Measurements from ENCODE around the gene CLCN2.

CLCN2 gene

DNA sequence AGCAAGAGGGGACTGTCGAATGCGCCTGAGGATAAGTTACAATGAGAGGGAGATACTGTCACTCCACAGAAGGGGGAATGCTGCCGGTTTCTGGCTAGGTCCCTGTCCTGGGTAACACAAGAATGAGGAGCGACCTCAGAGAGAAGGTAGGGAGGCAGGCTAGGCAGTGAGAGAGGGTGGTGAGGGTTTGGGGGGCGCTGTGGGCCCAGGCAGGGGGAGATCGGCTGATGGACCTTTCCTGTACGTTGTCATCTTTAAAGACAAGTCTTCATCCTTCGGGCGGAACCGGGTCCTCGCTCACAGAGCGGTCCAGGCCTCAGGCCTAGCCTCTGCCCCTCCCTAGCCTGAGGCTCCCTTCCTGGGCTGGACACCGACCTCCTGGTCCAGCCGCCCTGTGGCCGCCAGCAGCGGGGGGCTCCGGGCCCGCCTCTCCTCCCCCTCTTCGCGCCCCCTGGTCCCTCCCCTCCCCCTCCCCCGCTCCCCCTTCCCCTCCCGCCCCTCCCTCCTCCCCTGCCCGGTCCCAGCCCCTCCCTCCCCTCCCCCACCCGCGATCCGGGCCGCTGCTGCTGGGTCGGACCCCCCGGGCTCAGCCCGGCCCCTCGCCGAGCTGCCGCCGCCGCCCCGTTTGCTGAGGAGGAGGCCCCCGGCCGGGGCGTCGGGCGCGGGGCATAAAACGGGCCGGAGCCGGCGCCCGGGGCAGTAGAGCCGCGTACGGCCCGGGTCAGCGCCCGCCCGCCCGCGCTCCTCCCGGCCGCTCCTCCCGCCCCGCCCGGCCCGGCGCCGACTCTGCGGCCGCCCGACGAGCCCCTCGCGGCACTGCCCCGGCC, 18.2 kb upstream of the CLCN2 start, which contains the start of gene CHRD:
CHRD (plus strand) TSS at position 697 of the 827 bp plus-strand sequence. CDS start 265 bp downstream, outside the sequence.
- H3K4me3 ChIP-seq (ENCODE audit: low read depth, low read length) = peak within 1 kb of the TSS; percentile 42
- ChIA-PET CTCF (interaction anchor here (1.2 to 3.1 kb wide), 4 partner anchors 8 to 165 kb away, joined by 3 to 25 read pairs (median 8); no protein-coding TSS in a partner anchor), POLR2A (no interaction called here)
- DNase-seq (ENCODE audit: low read depth, low spot score) = no peak
- TF ChIP-seq, protein P1, sequence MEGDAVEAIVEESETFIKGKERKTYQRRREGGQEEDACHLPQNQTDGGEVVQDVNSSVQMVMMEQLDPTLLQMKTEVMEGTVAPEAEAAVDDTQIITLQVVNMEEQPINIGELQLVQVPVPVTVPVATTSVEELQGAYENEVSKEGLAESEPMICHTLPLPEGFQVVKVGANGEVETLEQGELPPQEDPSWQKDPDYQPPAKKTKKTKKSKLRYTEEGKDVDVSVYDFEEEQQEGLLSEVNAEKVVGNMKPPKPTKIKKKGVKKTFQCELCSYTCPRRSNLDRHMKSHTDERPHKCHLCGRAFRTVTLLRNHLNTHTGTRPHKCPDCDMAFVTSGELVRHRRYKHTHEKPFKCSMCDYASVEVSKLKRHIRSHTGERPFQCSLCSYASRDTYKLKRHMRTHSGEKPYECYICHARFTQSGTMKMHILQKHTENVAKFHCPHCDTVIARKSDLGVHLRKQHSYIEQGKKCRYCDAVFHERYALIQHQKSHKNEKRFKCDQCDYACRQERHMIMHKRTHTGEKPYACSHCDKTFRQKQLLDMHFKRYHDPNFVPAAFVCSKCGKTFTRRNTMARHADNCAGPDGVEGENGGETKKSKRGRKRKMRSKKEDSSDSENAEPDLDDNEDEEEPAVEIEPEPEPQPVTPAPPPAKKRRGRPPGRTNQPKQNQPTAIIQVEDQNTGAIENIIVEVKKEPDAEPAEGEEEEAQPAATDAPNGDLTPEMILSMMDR (IDR thresholded peaks at IDR 0.05; ENCODE audit: insufficient read depth, low read length, missing control alignments) = no peak

DNA sequence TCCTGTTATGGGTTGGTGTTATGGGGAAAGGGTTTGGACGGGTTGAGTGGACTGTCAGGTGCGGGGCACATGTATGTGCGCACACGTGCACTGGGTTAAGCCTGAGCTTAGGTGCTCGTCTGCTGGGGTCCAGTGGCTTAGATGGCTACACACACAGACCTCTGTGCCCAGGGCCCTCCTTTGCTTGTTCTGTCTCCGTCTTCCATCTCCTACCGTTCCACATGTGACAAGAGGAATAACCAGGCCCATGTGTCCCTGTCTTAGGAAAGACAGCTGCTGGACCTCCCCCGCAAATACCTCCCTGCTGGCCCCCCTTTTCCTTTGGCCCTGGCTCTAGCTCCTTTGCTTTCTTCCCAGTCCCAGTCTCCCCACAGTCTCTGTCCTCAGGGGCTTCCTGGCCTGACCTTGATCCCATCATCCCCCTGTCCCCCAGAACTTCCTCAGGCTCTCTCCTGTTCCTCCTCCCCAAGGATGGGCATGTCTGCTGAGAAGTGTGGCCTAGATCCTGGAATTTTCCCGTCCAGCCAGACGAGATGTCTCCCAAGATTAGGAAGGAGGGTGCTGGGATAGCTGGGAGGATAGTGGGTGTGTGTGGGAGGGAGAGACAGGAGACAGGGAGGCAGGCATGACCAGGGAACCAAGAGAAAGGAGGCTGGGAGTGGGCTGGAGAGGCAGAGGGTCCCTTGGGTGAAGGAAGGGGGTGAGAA, 17.4 kb upstream of the CLCN2 start:
- no peak for DNase-seq (ENCODE audit: low read depth, low spot score)
- POLR2A ChIA-PET = no interaction called here
- CTCF ChIA-PET = interaction anchor here (1.0 to 1.8 kb wide), 4 partner anchors 11 to 165 kb away, joined by 3 to 9 read pairs (median 5); no protein-coding TSS in a partner anchor
- no peak overlapping the region; the same call in 1 of the 2 replicates for H3K4me3 ChIP-seq (ENCODE audit: low read depth, low read length)
- TF ChIP-seq, protein P1 (IDR thresholded peaks at IDR 0.05; ENCODE audit: insufficient read depth, low read length, missing control alignments) = no peak

DNA sequence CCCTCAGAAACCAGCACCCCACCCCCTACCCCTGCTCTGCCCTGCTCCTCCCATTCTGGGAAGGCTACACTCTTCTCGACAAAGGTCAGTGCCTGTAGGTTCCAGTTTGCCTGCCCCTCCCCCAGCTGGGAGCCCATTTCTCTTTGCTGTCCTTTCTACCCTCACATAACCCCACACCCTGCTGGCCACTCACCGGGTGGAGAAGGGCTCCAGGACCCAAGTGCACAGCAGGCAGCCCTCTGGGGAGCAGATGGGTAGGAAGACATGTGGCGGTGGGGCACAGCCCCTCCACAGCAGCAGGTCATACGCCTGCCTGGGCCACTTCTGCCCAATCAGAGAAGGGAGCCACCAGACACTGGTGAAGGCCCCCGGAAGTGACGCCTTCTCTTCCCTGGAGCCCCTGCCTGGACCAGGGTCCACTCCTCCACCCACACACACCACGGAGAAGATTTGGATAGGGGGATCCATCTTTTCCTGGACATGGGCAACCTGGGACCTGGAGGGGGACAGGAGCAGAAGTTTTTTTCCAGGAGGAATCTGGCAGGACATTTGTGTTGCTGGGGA, 16.6 kb upstream of the CLCN2 start, which contains the start of gene THPO:
THPO (minus strand) TSS at position 326 of the 564 bp plus-strand sequence. CDS start 1,948 bp downstream, outside the sequence.
- no peak within 1 kb of the TSS for H3K4me3 ChIP-seq (ENCODE audit: low read depth, low read length)
- TF ChIP-seq, protein P1 (IDR thresholded peaks at IDR 0.05; ENCODE audit: insufficient read depth, low read length, missing control alignments) = no peak
- DNase-seq (ENCODE audit: low read depth, low spot score) = no peak
- ChIA-PET CTCF (interaction anchor here (1.0 to 1.8 kb wide), 5 partner anchors 10 to 166 kb away, joined by 3 to 9 read pairs (median 9); no protein-coding TSS in a partner anchor), POLR2A (no interaction called here)

DNA sequence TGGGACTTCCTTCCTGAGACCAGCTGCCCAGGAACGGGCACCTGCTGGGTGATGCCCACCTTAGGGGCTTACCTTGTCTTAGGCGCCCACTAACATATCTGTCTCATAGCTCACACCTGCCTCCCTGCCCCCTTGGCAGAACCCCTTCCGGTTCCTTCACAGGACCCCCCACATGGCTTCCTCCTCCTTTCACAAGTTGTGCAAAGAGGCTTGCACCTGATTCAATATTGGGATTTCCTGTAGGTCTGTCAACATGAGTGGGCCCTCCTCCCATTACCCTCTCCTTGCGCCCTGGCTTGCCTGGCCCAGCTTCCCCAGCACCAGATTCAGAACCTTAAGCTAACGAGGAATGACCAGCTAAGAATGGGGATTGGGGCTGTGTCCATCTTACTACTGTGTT, 16.0 kb upstream of the CLCN2 start:
- POLR2A ChIA-PET = no interaction called here
- no peak for DNase-seq (ENCODE audit: low read depth, low spot score)
- H3K4me3 ChIP-seq (ENCODE audit: low read depth, low read length) = no peak overlapping the region
- CTCF ChIA-PET = interaction anchor here (0.5 to 1.5 kb wide), 4 partner anchors 137 to 432 kb away, joined by 3 to 9 read pairs (median 6); no protein-coding TSS in a partner anchor
- TF ChIP-seq, protein P1 (IDR thresholded peaks at IDR 0.05; ENCODE audit: insufficient read depth, low read length, missing control alignments) = no peak

DNA sequence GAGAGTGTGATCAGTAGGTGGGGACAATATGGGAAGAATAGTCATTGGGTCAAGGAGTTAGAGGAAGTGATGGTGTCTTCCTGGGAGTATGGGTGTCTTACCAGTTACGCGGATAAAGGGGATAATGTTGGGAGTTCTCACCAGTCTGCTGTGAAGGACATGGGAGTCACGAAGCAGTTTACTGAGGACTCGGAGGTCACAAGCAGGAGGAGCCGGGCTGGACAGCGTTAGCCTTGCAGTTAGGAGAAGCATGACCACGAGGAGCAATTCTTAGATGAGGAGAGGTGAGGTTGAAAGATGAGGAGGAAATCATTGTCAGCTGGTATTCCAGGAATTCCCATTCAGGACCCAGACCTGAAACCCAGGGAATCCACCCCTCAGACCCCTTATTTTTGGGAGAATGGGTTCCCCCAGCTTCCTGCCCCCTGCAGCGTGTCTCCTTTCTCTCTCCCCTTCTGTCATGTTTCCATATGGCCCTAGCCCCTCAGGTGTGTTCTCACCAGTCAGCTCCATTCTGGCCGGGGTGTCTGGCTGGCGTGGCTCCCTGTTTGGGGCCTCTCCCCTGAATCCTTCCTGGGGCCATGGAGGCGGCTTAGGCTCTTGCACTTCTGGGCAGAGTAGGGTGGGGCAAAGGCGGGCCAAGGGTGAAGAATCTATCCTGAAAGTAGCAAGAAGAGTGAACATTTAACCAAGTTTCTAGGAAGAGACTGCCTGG, 14.5 kb upstream of the CLCN2 start:
- POLR2A ChIA-PET = no interaction called here

More for the DNA sequence above, 14.5 kb upstream of the CLCN2 start:
- CTCF ChIA-PET = interaction anchor here (0.5 to 11.5 kb wide), 7 partner anchors 9 to 166 kb away, joined by 3 to 469 read pairs (median 9); no protein-coding TSS in a partner anchor
- TF ChIP-seq, protein P1 (IDR thresholded peaks at IDR 0.05; ENCODE audit: insufficient read depth, low read length, missing control alignments) = no peak
- H3K4me3 ChIP-seq (ENCODE audit: low read depth, low read length) = no peak overlapping the region
- no peak for DNase-seq (ENCODE audit: low read depth, low spot score)

Measured in AG04449 (cell line).